Muscle layer of colon (tissue), 2 donors: Measurements from ENCODE around the gene ZNF92.

Source experiments
- H3K27ac ChIP-seq: one replicate; pipeline ENCODE4 v1.7.0; 2013; ENCODE audit warnings: low read depth, mild to moderate bottlenecking, low read length, moderate library complexity
- H3K27me3 ChIP-seq, 2 donors: one replicate each; pipeline ENCODE4 v1.7.0; 2013; ENCODE audit warnings: low read length in 2 of 2, mild to moderate bottlenecking in 2 of 2; ENCODE audit not compliant: insufficient read depth in 2 of 2, control insufficient read depth in 1 of 2
- H3K36me3 ChIP-seq: one replicate; pipeline ENCODE4 v1.7.0; 2013; ENCODE audit warnings: mild to moderate bottlenecking, low read length; ENCODE audit not compliant: insufficient read depth
- H3K4me1 ChIP-seq: one replicate; pipeline ENCODE4 v1.7.0; 2013; ENCODE audit warnings: mild to moderate bottlenecking, low read length; ENCODE audit not compliant: insufficient read depth
- H3K4me3 ChIP-seq, 2 donors: one replicate each; pipeline ENCODE4 v1.7.0; 2013; ENCODE audit warnings: low read length in 2 of 2, low read depth in 1 of 2, mild to moderate bottlenecking in 1 of 2, moderate library complexity in 1 of 2
- H3K9ac ChIP-seq: one replicate; pipeline ENCODE4 v1.7.0; 2013; ENCODE audit warnings: low read length
- H3K9me3 ChIP-seq: one replicate; pipeline ENCODE4 v1.7.0; 2013; ENCODE audit warnings: mild to moderate bottlenecking, low read length
- donor health status: abdominal sarcoma.
- donor health status: Adenocarcinoma of cecum.

ZNF92 gene

DNA sequence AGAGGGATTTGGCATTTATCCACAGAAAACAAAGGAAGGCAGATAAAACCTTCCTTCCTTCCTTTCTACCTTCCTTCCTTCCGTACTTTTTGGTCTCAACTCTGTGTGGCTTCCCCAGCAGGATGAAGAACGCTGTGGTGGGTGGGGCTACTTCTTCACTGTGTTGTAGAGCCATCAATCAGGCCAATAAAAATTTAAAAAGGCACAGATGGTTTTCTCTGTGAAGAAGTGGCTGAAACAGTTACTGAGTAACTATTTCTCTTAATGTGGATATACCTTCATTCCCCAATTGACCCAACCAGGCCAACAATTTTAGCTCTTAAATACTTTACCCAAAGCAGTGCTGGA, 75.8 kb downstream of the ZNF92 start:
- Histone ChIP-seq H3K36me3 (no peaks in the 10 kb centered on the region), H3K9ac (no peak overlapping the region), H3K4me1 (no peaks in the 10 kb centered on the region), H3K9me3 (no peaks in the 10 kb centered on the region), H3K27me3 (no peaks in the 10 kb centered on the region), H3K27ac (no peak overlapping the region), H3K4me3 (no peak overlapping the region)
